ENCODE measurements around the gene HABP4. TPM values are rescaled to one million over a fixed set of nuclear protein-coding genes. Genes with fewer than 3 reads are reported as not detected.

Gene HABP4
- total RNA-seq, 2 experiments from 2014 or later, result 13.1 to 14.1 TPM

- CTCF ChIA-PET, result interaction anchor here (0.5 to 2.6 kb wide), 19 partner anchors 9 to 414 kb away, joined by 3 to 19 read pairs (median 3); partner anchors contain the start of gene PRXL2C
- no peak overlapping the region for H3K4me3 Mint-ChIP-seq
- no peaks in the 10 kb centered on the region for H3K9me3 Mint-ChIP-seq
- no peaks in the 10 kb centered on the region for H3K27me3 Mint-ChIP-seq
- POLR2A ChIA-PET, result interaction anchor here (0.7 to 1.5 kb wide), 4 partner anchors 8 to 22 kb away, joined by 3 to 5 read pairs (median 4); partner anchors contain the start of gene HABP4
- H3K27ac Mint-ChIP-seq, result no peak overlapping the region
- H3K36me3 Mint-ChIP-seq (ENCODE audit: low read depth), result no peaks in the 10 kb centered on the region
- H3K4me1 Mint-ChIP-seq, result no peaks in the 10 kb centered on the region
- no peak for DNase-seq
Observed at GRCh38 chr9:96441798-96442445, 8.0 kb upstream of the HABP4 start.

- Mint-ChIP-seq H3K27ac (no peak overlapping the region), H3K9me3 (no peaks in the 10 kb centered on the region), H3K4me3 (no peak overlapping the region), H3K27me3 (no peaks in the 10 kb centered on the region), H3K36me3 (ENCODE audit: low read depth) (no peaks in the 10 kb centered on the region), H3K4me1 (peaks cover 3% of the 10 kb centered on the region)
- POLR2A ChIA-PET, result interaction anchor here (0.7 to 1.5 kb wide), 3 partner anchors 10 to 23 kb away, joined by 3 to 5 read pairs (median 4); no protein-coding TSS in a partner anchor
- no peak for DNase-seq
- CTCF ChIA-PET, result interaction anchor here (0.6 to 2.6 kb wide), 19 partner anchors 9 to 414 kb away, joined by 3 to 19 read pairs (median 3); partner anchors contain the start of gene PRXL2C
Observed at GRCh38 chr9:96442491-96442890, 7.5 kb upstream of the HABP4 start.

GRCh38 chr9:96447406-96447805 lies 2.6 kb upstream of the HABP4 start:
- Mint-ChIP-seq H3K4me1 (peaks cover 22% of the 10 kb centered on the region), H3K36me3 (ENCODE audit: low read depth) (no peaks in the 10 kb centered on the region), H3K27ac (no peak overlapping the region), H3K9me3 (no peaks in the 10 kb centered on the region), H3K27me3 (peaks cover 11% of the 10 kb centered on the region), H3K4me3 (no peak overlapping the region)
- CTCF ChIA-PET, result no interaction called here
- no peak for DNase-seq
- POLR2A ChIA-PET, result interaction anchor here (5.2 kb wide), 1 partner anchor 30 kb away, joined by 47 read pairs; the partner anchor contains the start of gene ZNF367

GRCh38 chr9:96448546-96449170 lies 1.3 kb upstream of the HABP4 start:
- ChIA-PET POLR2A (interaction anchor here (1.5 to 5.2 kb wide), 3 partner anchors 14 to 207 kb away, joined by 7 to 47 read pairs (median 9); partner anchors contain the start of genes PRXL2C and ZNF367), CTCF (interaction anchor here (1.2 to 1.6 kb wide), 2 partner anchors 9 to 29 kb away, joined by 3 to 6 read pairs; no protein-coding TSS in a partner anchor)
- peaks cover 11% of the 10 kb centered on the region for H3K27me3 Mint-ChIP-seq
- no peaks in the 10 kb centered on the region for H3K9me3 Mint-ChIP-seq
- no peak overlapping the region for H3K27ac Mint-ChIP-seq
- no peaks in the 10 kb centered on the region for H3K36me3 Mint-ChIP-seq (ENCODE audit: low read depth)
- H3K4me3 Mint-ChIP-seq, result no peak overlapping the region
- H3K4me1 Mint-ChIP-seq, result peaks cover 27% of the 10 kb centered on the region
- no peak for DNase-seq

GRCh38 chr9:96449523-96449844 lies 485 bp upstream of the HABP4 start:
- peaks cover 11% of the 10 kb centered on the region for H3K27me3 Mint-ChIP-seq
- no peaks in the 10 kb centered on the region for H3K9me3 Mint-ChIP-seq
- H3K4me3 Mint-ChIP-seq, result peak overlapping the region; percentile 83
- no peaks in the 10 kb centered on the region for H3K36me3 Mint-ChIP-seq (ENCODE audit: low read depth)
- POLR2A ChIA-PET, result interaction anchor here (0.9 to 5.2 kb wide), 9 partner anchors 8 to 1184 kb away, joined by 3 to 47 read pairs (median 7); partner anchors contain the start of genes NCBP1, PRXL2C, TSTD2 and ZNF367
- H3K4me1 Mint-ChIP-seq, result peaks cover 29% of the 10 kb centered on the region
- H3K27ac Mint-ChIP-seq, result no peak overlapping the region
- DNase-seq, result no peak
- CTCF ChIA-PET, result interaction anchor here (0.8 to 2.2 kb wide), 4 partner anchors 10 to 217 kb away, joined by 3 to 10 read pairs (median 4); no protein-coding TSS in a partner anchor

- peak; percentile 38 for DNase-seq
- ChIA-PET POLR2A (interaction anchor here (1.1 to 5.2 kb wide), 7 partner anchors 10 to 216 kb away, joined by 3 to 47 read pairs (median 8); partner anchors contain the start of gene ZNF367), CTCF (interaction anchor here (0.6 to 2.5 kb wide), 4 partner anchors 8 to 216 kb away, joined by 3 to 14 read pairs (median 6); no protein-coding TSS in a partner anchor)
- Mint-ChIP-seq H3K27me3 (peaks cover 11% of the 10 kb centered on the region), H3K9me3 (no peaks in the 10 kb centered on the region), H3K27ac (peak overlapping the region; percentile 62), H3K36me3 (ENCODE audit: low read depth) (no peaks in the 10 kb centered on the region), H3K4me3 (peak overlapping the region; percentile 85), H3K4me1 (peaks cover 29% of the 10 kb centered on the region)
Observed at GRCh38 chr9:96450613-96451528, 902 bp downstream of the HABP4 start.

GRCh38 chr9:96453625-96454024 lies 3.7 kb downstream of the HABP4 start:
- CTCF ChIA-PET, result no interaction called here

GRCh38 chr9:96457266-96457665 lies 7.3 kb downstream of the HABP4 start:
- Mint-ChIP-seq H3K4me3 (no peak overlapping the region), H3K27ac (no peak overlapping the region), H3K27me3 (no peaks in the 10 kb centered on the region), H3K4me1 (peaks cover 16% of the 10 kb centered on the region), H3K36me3 (ENCODE audit: low read depth) (peaks cover 9% of the 10 kb centered on the region), H3K9me3 (no peaks in the 10 kb centered on the region)
- DNase-seq, result no peak
- ChIA-PET CTCF (no interaction called here), POLR2A (no interaction called here)

More at GRCh38 chr9:96453625-96454024, 3.7 kb downstream of the HABP4 start:
- POLR2A ChIA-PET, result interaction anchor here (4.4 kb wide), 1 partner anchor 113 kb away, joined by 23 read pairs; no protein-coding TSS in a partner anchor
- no peak for DNase-seq
- Mint-ChIP-seq H3K9me3 (no peaks in the 10 kb centered on the region), H3K36me3 (ENCODE audit: low read depth) (peaks cover 3% of the 10 kb centered on the region), H3K4me1 (peaks cover 22% of the 10 kb centered on the region), H3K27ac (no peak overlapping the region), H3K27me3 (peaks cover 6% of the 10 kb centered on the region), H3K4me3 (no peak overlapping the region)

GRCh38 chr9:96458226-96458625 lies 8.3 kb downstream of the HABP4 start:
- CTCF ChIA-PET, result no interaction called here
- DNase-seq, result no peak
- H3K27ac Mint-ChIP-seq, result no peak overlapping the region
- H3K36me3 Mint-ChIP-seq (ENCODE audit: low read depth), result peaks cover 9% of the 10 kb centered on the region
- no peaks in the 10 kb centered on the region for H3K27me3 Mint-ChIP-seq
- POLR2A ChIA-PET, result no interaction called here
- peaks cover 12% of the 10 kb centered on the region for H3K4me1 Mint-ChIP-seq
- H3K9me3 Mint-ChIP-seq, result no peaks in the 10 kb centered on the region
- H3K4me3 Mint-ChIP-seq, result no peak overlapping the region

GRCh38 chr9:96459268-96460007 lies 9.5 kb downstream of the HABP4 start:
- peaks cover 8% of the 10 kb centered on the region for H3K4me1 Mint-ChIP-seq
- POLR2A ChIA-PET, result no interaction called here
- no peak overlapping the region for H3K4me3 Mint-ChIP-seq
- no peaks in the 10 kb centered on the region for H3K27me3 Mint-ChIP-seq
- CTCF ChIA-PET, result no interaction called here
- DNase-seq, result no peak
- H3K36me3 Mint-ChIP-seq (ENCODE audit: low read depth), result peaks cover 9% of the 10 kb centered on the region
- H3K9me3 Mint-ChIP-seq, result no peaks in the 10 kb centered on the region
- H3K27ac Mint-ChIP-seq, result no peak overlapping the region

GRCh38 chr9:96460470-96460869 lies 10.5 kb downstream of the HABP4 start:
- H3K36me3 Mint-ChIP-seq (ENCODE audit: low read depth), result peaks cover 10% of the 10 kb centered on the region
- no peak for DNase-seq
- POLR2A ChIA-PET, result interaction anchor here (1.0 kb wide), 1 partner anchor 10 kb away, joined by 3 read pairs; the partner anchor contains the start of gene HABP4
- H3K9me3 Mint-ChIP-seq, result no peaks in the 10 kb centered on the region
- no peak overlapping the region for H3K27ac Mint-ChIP-seq
- peaks cover 8% of the 10 kb centered on the region for H3K4me1 Mint-ChIP-seq
- H3K4me3 Mint-ChIP-seq, result no peak overlapping the region
- H3K27me3 Mint-ChIP-seq, result no peaks in the 10 kb centered on the region
- CTCF ChIA-PET, result no interaction called here

GRCh38 chr9:96460882-96461281 lies 10.9 kb downstream of the HABP4 start:
- ChIA-PET POLR2A (interaction anchor here (1.0 kb wide), 1 partner anchor 11 kb away, joined by 3 read pairs; the partner anchor contains the start of gene HABP4), CTCF (no interaction called here)
- no peak for DNase-seq
- Mint-ChIP-seq H3K27me3 (no peaks in the 10 kb centered on the region), H3K9me3 (no peaks in the 10 kb centered on the region), H3K4me1 (peaks cover 8% of the 10 kb centered on the region), H3K27ac (no peak overlapping the region), H3K36me3 (ENCODE audit: low read depth) (peaks cover 14% of the 10 kb centered on the region), H3K4me3 (no peak overlapping the region)

Data from activated CD4-positive, alpha-beta memory T cell treated with anti-CD3 and anti-CD28 coated beads, Interleukin-2, amount 10 ng/mL, durations not matched to agents 7 days and 5 days (primary cell).